ENCODE measurements around the gene C1orf74. TPM values are rescaled to one million over a fixed set of nuclear protein-coding genes. Genes with fewer than 3 reads are reported as not detected.

C1orf74 gene
- total RNA-seq, 5 donors from 2014 or later (not counting 1 experiment from before 2014, with no cell fraction given) = 0.58 to 1.3 (median 1.2) TPM

- Histone ChIP-seq H3K36me3 (ENCODE audit: control insufficient read depth in 2 of 2, extremely low read depth in 1 of 2, insufficient read depth in 1 of 2, low read length in 1 of 2) (peaks cover 16 to 43% of the 10 kb centered on the region in 2 donors), H3K9me3 (no peaks in the 10 kb centered on the region), H3K4me3 (ENCODE audit: control insufficient read depth in 1 of 2, extremely low read depth in 1 of 2, low read length in 1 of 2) (peak overlapping the region; percentile 78 to 79), H3K27me3 (replicated peaks in 1 of 2; ENCODE audit: control insufficient read depth in 2 of 2, extremely low read depth in 1 of 2, insufficient read depth in 2 of 2, low read length in 1 of 2) (no peaks in the 10 kb centered on the region), H3K4me1 (ENCODE audit: control insufficient read depth in 1 of 2, extremely low read depth in 1 of 2, insufficient read depth in 2 of 2, low read length in 2 of 2) (peaks cover 60 to 71% of the 10 kb centered on the region in 2 experiments), H3K27ac (ENCODE audit: low read length) (peak overlapping the region; percentile 73)
- Mint-ChIP-seq H3K36me3 (peaks cover 33% of the 10 kb centered on the region), H3K4me1 (peaks cover 75 to 93% (median 86%) of the 10 kb centered on the region in 3 donors), H3K4me3 (peak overlapping the region; percentile 92 to 98 (median 92)), H3K9me3 (no peaks in the 10 kb centered on the region), H3K27ac (peak overlapping the region; percentile 99), H3K27me3 (no peaks in the 10 kb centered on the region)
- peak in 20 of 35 experiments; percentile 9 to 59 (median 22) for DNase-seq
- ChIA-PET POLR2A (interaction anchor here (0.6 to 1.1 kb wide), 2 partner anchors 9 to 11 kb away, joined by 3 read pairs; no protein-coding TSS in a partner anchor), CTCF (interaction anchor here (0.6 to 4.3 kb wide), 8 partner anchors 10 to 90 kb away, joined by 3 to 41 read pairs (median 12); partner anchors contain the start of gene UTP25 (in 1 of the 2))
- 0% methylated on average over 3 of the region's 5 CpGs for WGBS (ENCODE audit: insufficient coverage)
- ATAC-seq (replicated peaks in 1 of 4) = peak; percentile 60 to 66 (median 63)
Observed at GRCh38 chr1:209756615-209757445, 27.5 kb downstream of the C1orf74 start.

- 0% methylated on average over 7 of the region's 10 CpGs for WGBS (ENCODE audit: insufficient coverage)
- Histone ChIP-seq H3K36me3 (ENCODE audit: control insufficient read depth in 2 of 2, extremely low read depth in 1 of 2, insufficient read depth in 1 of 2, low read length in 1 of 2) (peaks cover 16 to 35% of the 10 kb centered on the region in 2 donors), H3K27me3 (replicated peaks in 1 of 2; ENCODE audit: control insufficient read depth in 2 of 2, extremely low read depth in 1 of 2, insufficient read depth in 2 of 2, low read length in 1 of 2) (no peaks in the 10 kb centered on the region), H3K9me3 (no peaks in the 10 kb centered on the region), H3K4me1 (ENCODE audit: control insufficient read depth in 1 of 2, extremely low read depth in 1 of 2, insufficient read depth in 2 of 2, low read length in 2 of 2) (peaks cover 59 to 73% of the 10 kb centered on the region in 2 experiments), H3K4me3 (ENCODE audit: control insufficient read depth in 1 of 2, extremely low read depth in 1 of 2, low read length in 1 of 2) (peak within 1 kb of the TSS; percentile 78 to 79), H3K27ac (ENCODE audit: low read length) (peak within 1 kb of the TSS; percentile 73)
- no peaks in the 10 kb centered on the region for H3K9me3 Mint-ChIP-seq
- peaks cover 25% of the 10 kb centered on the region for H3K36me3 Mint-ChIP-seq
- H3K4me1 Mint-ChIP-seq = peaks cover 75 to 93% (median 86%) of the 10 kb centered on the region in 3 donors
- peak within 1 kb of the TSS; percentile 92 to 98 (median 92) for H3K4me3 Mint-ChIP-seq
- POLR2A ChIA-PET = interaction anchor here (0.6 to 1.3 kb wide), 5 partner anchors 10 to 72 kb away, joined by 3 to 8 read pairs (median 4); partner anchors contain the start of gene UTP25 (in 1 of the 2)
- peak; percentile 49 to 88 (median 74) for DNase-seq
- H3K27ac Mint-ChIP-seq = peak within 1 kb of the TSS; percentile 99
- peak; percentile 89 to 95 (median 92) for ATAC-seq (replicated peaks in 1 of 4)
- H3K27me3 Mint-ChIP-seq = no peaks in the 10 kb centered on the region
- CTCF ChIA-PET = interaction anchor here (0.8 to 4.3 kb wide), 11 partner anchors 10 to 187 kb away, joined by 3 to 41 read pairs (median 7); partner anchors contain the start of gene UTP25 (in 1 of the 2)
Observed at GRCh38 chr1:209755926-209756614, 28.3 kb downstream of the C1orf74 start, which contains the start of gene TRAF3IP3. TSS of gene TRAF3IP3 (plus strand) at chr1:209756053. CDS start at chr1:209760040, 3,987 bp downstream.

GRCh38 chr1:209755256-209755655 is 29.1 kb downstream of the C1orf74 start:
- POLR2A ChIA-PET = interaction anchor here (1.0 to 1.3 kb wide), 3 partner anchors 13 to 73 kb away, joined by 4 to 8 read pairs (median 5); partner anchors contain the start of gene UTP25 (in 1 of the 2)
- H3K4me1 Mint-ChIP-seq = peaks cover 76 to 93% (median 86%) of the 10 kb centered on the region in 3 donors
- no CpG with 5 or more reads among the region's 1 CpG for WGBS (ENCODE audit: insufficient coverage)
- ATAC-seq (replicated peaks in 1 of 4) (no peak), DNase-seq (no peak)
- no peaks in the 10 kb centered on the region for H3K9me3 Mint-ChIP-seq
- H3K27me3 ChIP-seq (replicated peaks in 1 of 2; ENCODE audit: control insufficient read depth in 2 of 2, extremely low read depth in 1 of 2, insufficient read depth in 2 of 2, low read length in 1 of 2) = no peaks in the 10 kb centered on the region
- H3K4me3 ChIP-seq (ENCODE audit: control insufficient read depth in 1 of 2, extremely low read depth in 1 of 2, low read length in 1 of 2) = peak overlapping the region in 1 of 2 donors; percentile 78
- peak overlapping the region; percentile 92 to 98 (median 92) for H3K4me3 Mint-ChIP-seq
- H3K9me3 ChIP-seq = no peaks in the 10 kb centered on the region
- no peaks in the 10 kb centered on the region for H3K27me3 Mint-ChIP-seq
- H3K4me1 ChIP-seq (ENCODE audit: control insufficient read depth in 1 of 2, extremely low read depth in 1 of 2, insufficient read depth in 2 of 2, low read length in 2 of 2) = peaks cover 58 to 71% of the 10 kb centered on the region in 2 experiments
- peak overlapping the region; percentile 99 for H3K27ac Mint-ChIP-seq
- H3K27ac ChIP-seq (ENCODE audit: low read length) = peak overlapping the region; percentile 73
- H3K36me3 ChIP-seq (ENCODE audit: control insufficient read depth in 2 of 2, extremely low read depth in 1 of 2, insufficient read depth in 1 of 2, low read length in 1 of 2) = peaks cover 14 to 27% of the 10 kb centered on the region in 2 donors
- H3K36me3 Mint-ChIP-seq = peaks cover 19% of the 10 kb centered on the region
- CTCF ChIA-PET = interaction anchor here (0.8 to 4.3 kb wide), 10 partner anchors 9 to 186 kb away, joined by 3 to 41 read pairs (median 8); partner anchors contain the start of gene UTP25 (in 1 of the 2)

GRCh38 chr1:209752890-209753289 is 31.5 kb downstream of the C1orf74 start:
- H3K9me3 Mint-ChIP-seq = no peaks in the 10 kb centered on the region
- WGBS (ENCODE audit: insufficient coverage) = 100% methylated on average over 1 of the region's 3 CpGs
- DNase-seq (no peak), ATAC-seq (replicated peaks in 1 of 4) (no peak)
- H3K9me3 ChIP-seq = no peaks in the 10 kb centered on the region
- H3K36me3 ChIP-seq (ENCODE audit: control insufficient read depth in 2 of 2, extremely low read depth in 1 of 2, insufficient read depth in 1 of 2, low read length in 1 of 2) = peaks cover 2 to 6% of the 10 kb centered on the region in 2 donors
- ChIA-PET POLR2A (interaction anchor here (0.8 to 1.3 kb wide), 3 partner anchors 15 to 17 kb away, joined by 3 to 6 read pairs (median 3); no protein-coding TSS in a partner anchor), CTCF (interaction anchor here (0.6 to 3.2 kb wide), 5 partner anchors 16 to 187 kb away, joined by 3 to 11 read pairs (median 4); partner anchors contain the start of gene UTP25 (in 1 of the 2))
- H3K36me3 Mint-ChIP-seq = no peaks in the 10 kb centered on the region
- peak overlapping the region in 1 of 3 donors; percentile 68 for H3K4me3 Mint-ChIP-seq
- peak overlapping the region; percentile 93 to 98 for H3K27ac Mint-ChIP-seq
- H3K4me1 ChIP-seq (ENCODE audit: control insufficient read depth in 1 of 2, extremely low read depth in 1 of 2, insufficient read depth in 2 of 2, low read length in 2 of 2) = peaks cover 50 to 61% of the 10 kb centered on the region in 2 experiments
- H3K27me3 ChIP-seq (replicated peaks in 1 of 2; ENCODE audit: control insufficient read depth in 2 of 2, extremely low read depth in 1 of 2, insufficient read depth in 2 of 2, low read length in 1 of 2) = no peaks in the 10 kb centered on the region
- H3K27ac ChIP-seq (ENCODE audit: low read length) = no peak overlapping the region
- H3K4me3 ChIP-seq (ENCODE audit: control insufficient read depth in 1 of 2, extremely low read depth in 1 of 2, low read length in 1 of 2) = no peak overlapping the region
- peaks cover 69 to 86% (median 79%) of the 10 kb centered on the region in 3 donors for H3K4me1 Mint-ChIP-seq
- H3K27me3 Mint-ChIP-seq = no peaks in the 10 kb centered on the region

GRCh38 chr1:209751627-209752231 is 32.6 kb downstream of the C1orf74 start:
- ChIA-PET POLR2A (interaction anchor here in 1 of 2 donors (1.3 kb wide), 1 partner anchor 16 kb away, joined by 3 read pairs; no protein-coding TSS in a partner anchor), CTCF (interaction anchor here in 1 of 2 donors (1.6 to 3.2 kb wide), 2 partner anchors 17 to 182 kb away, joined by 4 to 11 read pairs; no protein-coding TSS in a partner anchor)
- Histone ChIP-seq H3K4me1 (ENCODE audit: control insufficient read depth in 1 of 2, extremely low read depth in 1 of 2, insufficient read depth in 2 of 2, low read length in 2 of 2) (peaks cover 47 to 65% of the 10 kb centered on the region in 2 experiments), H3K4me3 (ENCODE audit: control insufficient read depth in 1 of 2, extremely low read depth in 1 of 2, low read length in 1 of 2) (peak overlapping the region in 1 of 2 donors; percentile 3), H3K9me3 (no peaks in the 10 kb centered on the region), H3K36me3 (ENCODE audit: control insufficient read depth in 2 of 2, extremely low read depth in 1 of 2, insufficient read depth in 1 of 2, low read length in 1 of 2) (no peaks in the 10 kb centered on the region), H3K27ac (ENCODE audit: low read length) (peak overlapping the region; percentile 70), H3K27me3 (replicated peaks in 1 of 2; ENCODE audit: control insufficient read depth in 2 of 2, extremely low read depth in 1 of 2, insufficient read depth in 2 of 2, low read length in 1 of 2) (no peaks in the 10 kb centered on the region)
- Mint-ChIP-seq H3K4me1 (peaks cover 76 to 86% (median 84%) of the 10 kb centered on the region in 3 donors), H3K27me3 (no peaks in the 10 kb centered on the region), H3K27ac (peak overlapping the region; percentile 93 to 98), H3K4me3 (peak overlapping the region; percentile 51 to 68 (median 61)), H3K9me3 (no peaks in the 10 kb centered on the region), H3K36me3 (no peaks in the 10 kb centered on the region)
- DNase-seq = peak in 5 of 35 experiments; percentile 11 to 47 (median 17)
- WGBS (ENCODE audit: insufficient coverage) = 7% methylated on average over 2 of the region's 5 CpGs
- ATAC-seq (replicated peaks in 1 of 4) = peak in 1 of 4 experiments; percentile 6

All from T-cell (primary cell).